Testis (tissue), 3 donors: Measurements from ENCODE around the gene DNAAF8. TPM values are rescaled to one million over a fixed set of nuclear protein-coding genes. Genes with fewer than 3 reads are reported as not detected.
A peak's percentile ranks its signal among the peaks of the same experiment; 100 is the strongest.
"Not testable (repeated sequence)": the region's sequence is repeated elsewhere in the genome, so short reads cannot be mapped to it uniquely, and the experiment has no call there.

Source experiments
- DNase-seq: peaks from one replicate; pipeline ENCODE4 v3.0.0-alpha.2; 2019
- H3K27ac ChIP-seq, 2 donors: fragments of 200-600 bp; sonication (generic); one replicate each; pipeline ENCODE4 v1.5.1; 2019
- H3K27me3 ChIP-seq: fragments of 200-600 bp; sonication (generic); one replicate; pipeline ENCODE4 v1.5.1; 2019
- H3K36me3 ChIP-seq: fragments of 200-600 bp; sonication (generic); one replicate; pipeline ENCODE4 v1.5.1; 2017; ENCODE audit warnings: low read depth; ENCODE audit errors: missing control alignments
- H3K4me1 ChIP-seq: fragments of 200-600 bp; sonication (generic); one replicate; pipeline ENCODE4 v1.5.1; 2019
- H3K4me3 ChIP-seq, 2 donors: fragments of 200-600 bp; sonication (generic); one replicate each; pipeline ENCODE4 v1.5.1; 2017 to 2019
- H3K9me3 ChIP-seq: fragments of 200-600 bp; sonication (generic); one replicate; pipeline ENCODE4 v1.5.1; 2017
- POLR2A ChIP-seq: fragments of 450-650 bp; IDR thresholded peaks from one replicate; pipeline ENCODE4 v1.6.1; 2017; ENCODE audit warnings: antibody characterized with exemption, mild to moderate bottlenecking, moderate library complexity
- WGBS, 2 donors: methylation state at CpG; one replicate each; pipeline ENCODE4 v1.1.5; 2018; 5-methylcytosine and 5-hydroxymethylcytosine counted together
- intact Hi-C: fragments of 100-400 bp; cut with DNase I; formaldehyde crosslinking; loops from one replicate; pipeline ENCODE4 v1.15.1; 2023; ENCODE audit warnings: low total_unique reads
- polyA plus RNA-seq: library from polyadenylated mRNA; stranded (reverse); fragments of 350-450 nt; fragmentation: Illumina TruSeq; extraction: RNeasy Lipid Tissue Mini Kit (QIAGEN cat#74804); gene quantifications from one replicate; pipeline ENCODE4 v1.2.3, GENCODE V29; 2014; ENCODE audit warnings: low read depth, low replicate concordance; ENCODE audit not compliant: insufficient read depth
- total RNA-seq, 2 donors: library from RNA; depleted of rRNA; stranded (reverse); fragments of >200 nt; gene quantifications; one replicate each; pipeline ENCODE4 v1.2.3, GENCODE V29; 2016
- TF ChIP-seq, protein P1 (sequence below), 3 experiments: fragments of 450-650 bp in 2 of 3; fragments of 200-600 bp in 1 of 3; sonication (generic) in 1 of 3; IDR thresholded peaks; one replicate each; pipeline ENCODE4 v1.5.1; 2016 to 2019; ENCODE audit warnings: antibody characterized with exemption in 3 of 3, mild to moderate bottlenecking in 2 of 3, moderate library complexity in 1 of 3

The DNAAF8 gene
- total and polyA plus RNA-seq, 3 donors from 2014 or later, result 61.6 to 238 (median 70.0) TPM

DNA sequence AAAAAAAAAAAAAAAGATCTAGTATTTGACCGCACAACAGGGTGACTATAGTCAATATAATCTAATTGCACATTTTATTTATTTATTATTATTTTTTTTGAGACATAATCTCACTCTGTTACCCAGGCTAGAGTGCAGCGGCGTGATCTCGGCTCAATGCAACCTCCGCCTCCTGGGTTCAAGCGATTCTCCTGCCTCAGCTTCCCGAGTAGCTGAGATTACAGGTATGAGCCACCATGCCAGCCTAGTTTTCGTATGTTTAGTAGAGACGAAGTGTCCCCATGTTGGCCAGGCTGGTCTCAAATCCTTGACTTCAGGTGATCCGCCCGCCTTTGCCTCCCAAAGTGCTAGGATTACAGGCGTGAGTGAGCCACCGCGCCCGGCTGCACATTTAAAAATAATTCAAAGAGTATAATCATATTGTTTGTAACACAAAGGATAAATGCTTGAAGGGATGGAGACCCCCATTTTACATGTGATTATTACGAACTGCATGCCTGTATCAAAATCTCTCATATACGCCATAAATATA is 1.1 kb upstream of the DNAAF8 start:
- intact Hi-C loops, result no loop called here
- no peak for DNase-seq
- 23 to 25% methylated on average over 17 of the region's 17 CpGs for WGBS, 2 donors
- Histone ChIP-seq H3K9me3 (no peaks in the 10 kb centered on the region), H3K4me3 (peak overlapping the region; percentile 84 to 98), H3K27ac (peak overlapping the region in 1 of 2 donors; percentile 80), H3K27me3 (no peaks in the 10 kb centered on the region), H3K36me3 (no peaks in the 10 kb centered on the region), H3K4me1 (peaks cover 7% of the 10 kb centered on the region)
- TF ChIP-seq POLR2A, result no peak
- TF ChIP-seq, protein P1, sequence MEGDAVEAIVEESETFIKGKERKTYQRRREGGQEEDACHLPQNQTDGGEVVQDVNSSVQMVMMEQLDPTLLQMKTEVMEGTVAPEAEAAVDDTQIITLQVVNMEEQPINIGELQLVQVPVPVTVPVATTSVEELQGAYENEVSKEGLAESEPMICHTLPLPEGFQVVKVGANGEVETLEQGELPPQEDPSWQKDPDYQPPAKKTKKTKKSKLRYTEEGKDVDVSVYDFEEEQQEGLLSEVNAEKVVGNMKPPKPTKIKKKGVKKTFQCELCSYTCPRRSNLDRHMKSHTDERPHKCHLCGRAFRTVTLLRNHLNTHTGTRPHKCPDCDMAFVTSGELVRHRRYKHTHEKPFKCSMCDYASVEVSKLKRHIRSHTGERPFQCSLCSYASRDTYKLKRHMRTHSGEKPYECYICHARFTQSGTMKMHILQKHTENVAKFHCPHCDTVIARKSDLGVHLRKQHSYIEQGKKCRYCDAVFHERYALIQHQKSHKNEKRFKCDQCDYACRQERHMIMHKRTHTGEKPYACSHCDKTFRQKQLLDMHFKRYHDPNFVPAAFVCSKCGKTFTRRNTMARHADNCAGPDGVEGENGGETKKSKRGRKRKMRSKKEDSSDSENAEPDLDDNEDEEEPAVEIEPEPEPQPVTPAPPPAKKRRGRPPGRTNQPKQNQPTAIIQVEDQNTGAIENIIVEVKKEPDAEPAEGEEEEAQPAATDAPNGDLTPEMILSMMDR (IDR thresholded peaks at IDR 0.05), result no peak

DNA sequence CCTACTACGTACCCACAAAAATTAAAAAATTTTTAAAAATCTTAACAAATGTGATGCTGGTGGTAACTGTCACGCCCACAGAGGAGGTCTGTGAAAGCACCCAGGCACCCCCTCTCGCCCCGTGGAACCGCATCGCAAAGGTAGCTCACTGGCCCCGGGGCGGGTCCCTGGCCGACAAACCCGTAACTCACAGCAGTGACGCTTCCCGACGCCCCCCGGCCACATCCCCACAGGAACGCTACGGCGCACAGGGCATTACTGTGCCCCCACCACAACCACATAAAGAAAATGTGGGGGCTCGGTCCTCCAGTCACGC is 632 bp upstream of the DNAAF8 start:
- Histone ChIP-seq H3K27me3 (no peaks in the 10 kb centered on the region), H3K9me3 (no peaks in the 10 kb centered on the region), H3K4me1 (peaks cover 7% of the 10 kb centered on the region), H3K36me3 (no peaks in the 10 kb centered on the region), H3K4me3 (peak overlapping the region; percentile 84 to 98), H3K27ac (peak overlapping the region in 1 of 2 donors; percentile 80)
- DNase-seq, result no peak
- no peak for TF ChIP-seq POLR2A
- intact Hi-C loops, result no loop called here
- 2 to 3% methylated on average over 8 to 19 of the region's 19 CpGs for WGBS, 2 donors

DNA sequence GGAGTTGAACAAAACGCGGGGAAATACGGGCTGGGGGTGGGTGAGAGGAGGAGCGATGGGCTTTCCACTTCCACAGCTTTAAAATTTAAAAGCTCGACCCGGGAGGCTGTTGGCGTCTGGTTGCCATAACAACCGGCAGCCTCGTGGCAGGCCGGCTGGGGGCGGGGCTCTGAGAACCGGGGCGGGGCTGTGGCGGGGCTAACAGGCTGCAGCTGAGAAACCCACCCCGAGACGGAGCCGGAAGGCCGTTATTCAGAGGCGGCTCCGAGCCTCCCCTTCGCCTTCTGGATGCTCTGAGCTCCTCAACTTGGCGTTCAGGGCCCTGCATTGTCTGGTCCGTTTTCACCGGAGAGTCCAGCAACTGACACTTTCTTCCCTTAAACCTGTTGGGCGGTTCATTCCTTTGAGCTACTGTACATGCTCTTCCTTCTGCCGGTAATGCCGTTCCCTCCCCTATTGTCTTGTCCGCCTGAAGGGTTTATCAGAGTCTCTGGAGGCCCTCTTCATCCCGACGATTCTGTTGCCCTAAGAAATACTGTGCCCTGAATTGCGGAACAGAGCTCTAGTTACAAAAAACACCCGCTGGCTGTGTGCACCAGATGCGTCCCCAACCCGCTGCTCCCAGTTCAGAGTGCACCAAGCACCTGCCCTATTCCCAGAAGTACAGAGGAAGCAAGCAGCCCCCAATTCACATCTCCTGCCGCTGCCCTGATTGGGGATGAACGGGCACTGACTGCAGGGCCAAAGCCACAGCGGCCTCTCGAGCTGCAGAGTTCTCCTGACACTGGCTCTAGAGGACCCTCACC is 596 bp downstream of the DNAAF8 start:
- DNase-seq, result peak; percentile 95
- peak overlapping the region; percentile 28 to 80 for H3K27ac ChIP-seq
- H3K4me3 ChIP-seq, result peak overlapping the region; percentile 84 to 98
- no peaks in the 10 kb centered on the region for H3K27me3 ChIP-seq
- 7% methylated on average over 36 to 38 of the region's 38 CpGs for WGBS, 2 donors
- H3K9me3 ChIP-seq, result no peaks in the 10 kb centered on the region
- no peaks in the 10 kb centered on the region for H3K36me3 ChIP-seq
- intact Hi-C loops, result no loop called here
- peaks cover 7% of the 10 kb centered on the region for H3K4me1 ChIP-seq
- TF ChIP-seq, protein P1 (IDR thresholded peaks at IDR 0.05), result no peak
- no peak for TF ChIP-seq POLR2A

DNA sequence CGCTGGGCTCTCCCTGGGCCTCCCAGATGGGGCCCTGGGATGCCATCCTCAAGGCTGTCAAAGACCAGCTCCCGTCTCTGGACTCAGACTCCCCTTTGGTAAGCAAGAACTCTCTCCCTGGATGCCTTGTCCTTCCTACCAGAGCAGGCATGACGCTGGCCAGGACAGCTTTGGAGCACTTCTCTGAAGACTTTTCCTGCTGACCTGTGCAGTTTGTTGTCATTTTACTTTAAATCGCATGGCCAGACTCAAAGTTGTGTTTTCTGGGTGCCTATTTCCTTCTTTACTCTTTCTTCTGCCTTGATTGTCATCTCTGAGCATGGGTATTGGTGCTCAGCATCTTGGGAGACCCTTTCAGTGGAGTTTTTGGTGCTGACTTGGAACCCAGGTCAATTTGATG is 2.2 kb downstream of the DNAAF8 start:
- TF ChIP-seq, protein P1 (IDR thresholded peaks at IDR 0.05), result no peak
- TF ChIP-seq POLR2A, result no peak
- no peaks in the 10 kb centered on the region for H3K9me3 ChIP-seq
- no peak overlapping the region for H3K4me3 ChIP-seq
- no peak for DNase-seq
- intact Hi-C loops, result no loop called here
- H3K4me1 ChIP-seq, result peaks cover 7% of the 10 kb centered on the region
- no peak overlapping the region for H3K27ac ChIP-seq
- H3K27me3 ChIP-seq, result no peaks in the 10 kb centered on the region
- WGBS, 2 donors, result 86 to 87% methylated on average over 3 to 4 of the region's 4 CpGs
- H3K36me3 ChIP-seq, result no peaks in the 10 kb centered on the region

DNA sequence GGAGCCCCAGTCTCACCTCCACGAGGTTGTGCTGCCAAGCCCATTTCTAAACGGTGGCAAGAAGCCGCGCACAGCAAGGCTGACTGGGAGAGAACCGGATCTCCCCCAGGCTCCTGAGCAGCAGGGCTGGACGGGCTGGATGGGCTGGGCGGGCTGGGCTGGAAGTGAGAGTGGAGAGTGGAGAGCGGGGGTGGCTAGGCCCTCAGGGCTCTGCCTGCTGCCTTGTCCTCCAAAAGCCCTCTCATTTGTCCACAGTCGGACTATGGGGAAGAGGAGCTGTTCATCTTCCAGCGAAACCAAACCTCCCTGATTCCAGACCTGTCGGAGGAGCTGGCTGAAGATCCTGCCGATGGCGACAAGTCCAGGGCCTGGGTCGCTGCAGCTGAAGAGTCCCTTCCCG is 3.2 kb downstream of the DNAAF8 start:
- Histone ChIP-seq H3K4me3 (no peak overlapping the region), H3K4me1 (peaks cover 7% of the 10 kb centered on the region), H3K9me3 (no peaks in the 10 kb centered on the region), H3K27me3 (no peaks in the 10 kb centered on the region), H3K36me3 (no peaks in the 10 kb centered on the region), H3K27ac (no peak overlapping the region)
- 70 to 83% methylated on average over 10 to 15 of the region's 15 CpGs for WGBS, 2 donors
- no peak for TF ChIP-seq POLR2A
- TF ChIP-seq, protein P1 (IDR thresholded peaks at IDR 0.05), result no peak
- DNase-seq, result no peak
- intact Hi-C loops, result no loop called here

DNA sequence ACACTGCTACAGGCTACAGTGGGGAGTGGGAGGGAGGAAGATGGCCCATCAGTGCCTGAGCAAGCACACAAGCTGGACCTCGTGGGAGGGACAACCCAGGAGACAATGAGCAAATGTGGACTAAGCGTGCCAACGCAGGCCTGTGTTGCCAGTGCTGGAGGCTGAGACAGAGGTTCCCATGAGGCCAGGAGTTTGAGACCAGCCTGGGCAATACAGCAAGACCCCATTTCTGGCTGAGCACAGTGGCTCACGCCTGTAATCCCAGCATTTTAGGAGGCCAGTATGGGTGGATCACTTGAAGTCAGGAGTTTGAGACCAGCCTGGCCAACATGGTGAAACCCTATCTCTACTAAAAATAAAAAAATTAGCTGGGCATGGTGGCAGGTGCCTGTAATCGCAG is 4.0 kb downstream of the DNAAF8 start:
- H3K4me1 ChIP-seq, intact Hi-C loops, H3K9me3 ChIP-seq, H3K36me3 ChIP-seq, H3K27me3 ChIP-seq, DNase-seq, H3K27ac ChIP-seq, H3K4me3 ChIP-seq: not testable (repeated sequence)
- WGBS, 2 donors, result 75 to 86% methylated on average over 5 of the region's 5 CpGs
